ENCODE results near the gene PARP14.
"Not testable (repeated sequence)": the region's sequence is repeated elsewhere in the genome, so short reads cannot be mapped to it uniquely, and the experiment has no call there.

PARP14 gene

GRCh38 chr3:122719273-122719921 lies 38.8 kb downstream of the PARP14 start:
- DNase-seq (ENCODE audit: low read depth), result no peak

- no peak for DNase-seq (ENCODE audit: low read depth)
Measured at GRCh38 chr3:122725106-122725505, 44.5 kb downstream of the PARP14 start.

GRCh38 chr3:122727294-122727693 lies 46.7 kb downstream of the PARP14 start:
- DNase-seq (ENCODE audit: low read depth), result no peak

- no peak for DNase-seq (ENCODE audit: low read depth)
Measured at GRCh38 chr3:122727766-122728165, 47.1 kb downstream of the PARP14 start.

GRCh38 chr3:122728186-122728585 lies 47.5 kb downstream of the PARP14 start:
- no peak for DNase-seq (ENCODE audit: low read depth)

GRCh38 chr3:122728756-122729514 lies 48.3 kb downstream of the PARP14 start:
- no peak for DNase-seq (ENCODE audit: low read depth)

- no peak for DNase-seq (ENCODE audit: low read depth)
Measured at GRCh38 chr3:122730240-122730639, 49.6 kb downstream of the PARP14 start.

GRCh38 chr3:122732682-122733525 lies 52.3 kb downstream of the PARP14 start:
- DNase-seq (ENCODE audit: low read depth), result not testable (repeated sequence)

GRCh38 chr3:122739172-122739571 lies 58.5 kb downstream of the PARP14 start:
- no peak for DNase-seq (ENCODE audit: low read depth)

- no peak for DNase-seq (ENCODE audit: low read depth)
Measured at GRCh38 chr3:122742234-122742633, 61.6 kb downstream of the PARP14 start.

GRCh38 chr3:122743581-122744120 lies 63.0 kb downstream of the PARP14 start:
- DNase-seq (ENCODE audit: low read depth), result no peak

GRCh38 chr3:122745369-122746021 lies 64.9 kb downstream of the PARP14 start:
- no peak for DNase-seq (ENCODE audit: low read depth)

- not testable (repeated sequence) for DNase-seq (ENCODE audit: low read depth)
Measured at GRCh38 chr3:122747295-122747694, 66.7 kb downstream of the PARP14 start.

GRCh38 chr3:122748347-122748746 lies 67.7 kb downstream of the PARP14 start:
- no peak for DNase-seq (ENCODE audit: low read depth)

GRCh38 chr3:122754929-122755328 lies 74.3 kb downstream of the PARP14 start:
- DNase-seq (ENCODE audit: low read depth), result no peak

- no peak for DNase-seq (ENCODE audit: low read depth)
Measured at GRCh38 chr3:122755491-122755890, 74.9 kb downstream of the PARP14 start.

GRCh38 chr3:122758877-122759560 lies 78.4 kb downstream of the PARP14 start:
- DNase-seq (ENCODE audit: low read depth), result no peak

GRCh38 chr3:122760453-122761271 lies 80.0 kb downstream of the PARP14 start:
- DNase-seq (ENCODE audit: low read depth), result no peak

- DNase-seq (ENCODE audit: low read depth), result no peak
Measured at GRCh38 chr3:122766430-122766829, 85.8 kb downstream of the PARP14 start.

Data from activated T-helper 1 cell treated with Interleukin-2 at 50 U/mL for 16 hours (primary cell).